Measurements from ENCODE around the gene TIGAR.

TIGAR gene

GRCh38 chr12:4289998-4290790 lies 30.8 kb upstream of the TIGAR start:
- Mint-ChIP-seq H3K27ac (peak overlapping the region; percentile 96), H3K36me3 (ENCODE audit: low read depth) (peaks cover 100% of the 10 kb centered on the region), H3K27me3 (ENCODE audit: low read depth, poor library complexity) (no peaks in the 10 kb centered on the region), H3K9me3 (no peaks in the 10 kb centered on the region), H3K4me1 (peaks cover 97% of the 10 kb centered on the region), H3K4me3 (peak overlapping the region; percentile 56)
- TF ChIP-seq, protein P1, sequence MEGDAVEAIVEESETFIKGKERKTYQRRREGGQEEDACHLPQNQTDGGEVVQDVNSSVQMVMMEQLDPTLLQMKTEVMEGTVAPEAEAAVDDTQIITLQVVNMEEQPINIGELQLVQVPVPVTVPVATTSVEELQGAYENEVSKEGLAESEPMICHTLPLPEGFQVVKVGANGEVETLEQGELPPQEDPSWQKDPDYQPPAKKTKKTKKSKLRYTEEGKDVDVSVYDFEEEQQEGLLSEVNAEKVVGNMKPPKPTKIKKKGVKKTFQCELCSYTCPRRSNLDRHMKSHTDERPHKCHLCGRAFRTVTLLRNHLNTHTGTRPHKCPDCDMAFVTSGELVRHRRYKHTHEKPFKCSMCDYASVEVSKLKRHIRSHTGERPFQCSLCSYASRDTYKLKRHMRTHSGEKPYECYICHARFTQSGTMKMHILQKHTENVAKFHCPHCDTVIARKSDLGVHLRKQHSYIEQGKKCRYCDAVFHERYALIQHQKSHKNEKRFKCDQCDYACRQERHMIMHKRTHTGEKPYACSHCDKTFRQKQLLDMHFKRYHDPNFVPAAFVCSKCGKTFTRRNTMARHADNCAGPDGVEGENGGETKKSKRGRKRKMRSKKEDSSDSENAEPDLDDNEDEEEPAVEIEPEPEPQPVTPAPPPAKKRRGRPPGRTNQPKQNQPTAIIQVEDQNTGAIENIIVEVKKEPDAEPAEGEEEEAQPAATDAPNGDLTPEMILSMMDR (IDR thresholded peaks at IDR 0.05) = no peak
- DNase-seq = no peak

DNA sequence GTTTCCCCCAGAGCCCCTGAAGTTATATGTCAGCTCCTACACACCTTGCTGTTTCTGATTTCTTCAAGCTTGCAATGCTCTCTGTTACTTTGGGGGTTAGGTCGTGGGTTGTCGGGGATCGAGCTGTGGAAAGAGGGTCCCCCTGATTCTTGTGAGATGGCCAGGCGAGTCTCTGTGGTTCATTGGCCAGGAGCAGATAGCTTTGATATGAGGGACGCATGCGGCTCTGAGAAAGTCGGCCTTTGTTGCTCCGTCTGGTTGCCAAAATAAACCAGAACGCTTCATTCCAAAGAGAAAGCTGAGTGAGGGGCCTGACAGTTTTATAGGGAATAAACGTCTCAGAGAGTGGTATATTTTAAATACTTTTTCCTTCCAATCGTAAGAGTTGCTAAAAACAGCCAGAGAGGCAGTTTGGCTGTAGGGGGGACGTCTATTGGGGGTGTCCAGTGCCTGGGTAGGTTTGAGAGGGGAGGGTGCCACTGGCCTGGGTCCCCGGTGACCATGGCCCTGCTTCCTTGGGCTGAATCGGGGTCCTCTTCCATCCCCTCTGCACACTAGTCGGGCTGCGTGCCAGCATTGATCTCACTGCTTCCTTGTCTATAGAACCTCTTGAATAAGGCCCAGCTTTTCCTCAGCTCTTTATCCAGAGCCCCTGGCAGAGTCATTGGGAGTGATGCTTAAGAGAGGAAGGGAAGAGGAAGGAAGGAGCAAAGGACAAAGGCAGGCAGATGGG lies 28.5 kb upstream of the TIGAR start:
- peaks cover 87% of the 10 kb centered on the region for H3K4me1 Mint-ChIP-seq
- H3K36me3 Mint-ChIP-seq (ENCODE audit: low read depth) = peaks cover 96% of the 10 kb centered on the region
- peak overlapping the region; percentile 98 for H3K27ac Mint-ChIP-seq
- H3K4me3 Mint-ChIP-seq = no peak overlapping the region
- no peaks in the 10 kb centered on the region for H3K9me3 Mint-ChIP-seq
- no peaks in the 10 kb centered on the region for H3K27me3 Mint-ChIP-seq (ENCODE audit: low read depth, poor library complexity)
- TF ChIP-seq, protein P1 (IDR thresholded peaks at IDR 0.05) = no peak
- no peak for DNase-seq

DNA sequence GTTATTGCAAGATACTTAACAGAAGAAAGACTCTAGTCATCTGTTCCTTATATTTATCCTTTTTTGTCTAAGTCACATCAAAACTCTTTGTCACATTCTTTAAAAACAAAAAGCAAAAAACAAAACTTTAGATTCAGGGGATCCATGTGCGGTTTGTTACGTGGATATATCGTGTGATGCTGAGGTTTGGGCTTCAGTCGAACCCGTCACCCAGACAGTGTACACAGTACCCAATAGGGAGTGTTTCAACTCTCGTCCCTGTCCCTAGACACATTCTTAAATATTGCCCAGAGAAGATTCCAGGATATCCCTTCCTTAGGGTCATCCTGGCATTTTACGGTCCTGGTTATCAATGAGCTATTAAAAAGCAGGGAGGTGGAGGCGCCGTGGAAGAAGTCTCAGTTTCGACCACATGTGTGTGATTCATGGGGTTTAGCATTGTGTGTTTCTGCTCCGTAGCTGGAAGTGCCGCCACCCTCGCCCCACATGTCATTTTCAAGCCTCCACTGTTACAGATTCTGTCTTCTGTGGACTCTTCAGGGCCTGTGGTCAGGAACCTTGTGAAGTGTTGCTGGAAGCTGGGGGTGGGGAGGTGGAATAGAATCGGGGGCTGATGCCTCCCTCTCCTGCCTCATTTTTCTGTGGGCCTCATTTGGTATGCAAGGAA lies 27.6 kb upstream of the TIGAR start:
- peak overlapping the region; percentile 98 for H3K27ac Mint-ChIP-seq
- peaks cover 96% of the 10 kb centered on the region for H3K36me3 Mint-ChIP-seq (ENCODE audit: low read depth)
- H3K4me1 Mint-ChIP-seq = peaks cover 84% of the 10 kb centered on the region
- DNase-seq = no peak
- TF ChIP-seq, protein P1 (IDR thresholded peaks at IDR 0.05) = no peak
- H3K27me3 Mint-ChIP-seq (ENCODE audit: low read depth, poor library complexity) = no peaks in the 10 kb centered on the region
- no peaks in the 10 kb centered on the region for H3K9me3 Mint-ChIP-seq
- H3K4me3 Mint-ChIP-seq = peak overlapping the region; percentile 32

DNA sequence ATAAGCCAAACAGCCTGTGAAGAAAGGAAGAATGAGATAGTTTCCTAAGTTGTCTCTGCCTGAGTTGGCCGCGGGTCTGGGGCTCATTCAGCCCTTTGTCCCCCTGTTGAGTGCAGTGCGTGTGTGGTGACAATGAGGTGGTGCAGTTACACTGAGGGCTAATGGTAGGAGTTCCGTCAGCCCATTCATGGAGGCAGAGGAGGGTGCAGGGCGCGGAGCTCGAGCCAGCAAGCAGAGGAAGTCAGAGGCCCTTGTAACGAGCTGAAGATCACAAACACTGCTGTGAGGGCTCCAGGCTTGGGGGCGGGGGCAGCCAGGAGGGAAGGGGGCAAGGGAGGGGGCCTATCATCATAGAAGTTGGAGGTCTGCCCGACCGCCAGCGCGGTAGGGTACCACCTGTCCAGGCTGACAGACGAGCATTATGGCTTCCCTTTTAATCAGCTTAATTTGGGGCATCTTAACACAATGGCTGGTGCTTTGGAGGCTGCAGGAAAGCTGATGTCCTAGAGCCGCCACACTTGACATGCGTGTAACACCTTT lies 27.0 kb upstream of the TIGAR start:
- TF ChIP-seq, protein P1 (IDR thresholded peaks at IDR 0.05) = no peak
- Mint-ChIP-seq H3K4me1 (peaks cover 78% of the 10 kb centered on the region), H3K4me3 (no peak overlapping the region), H3K9me3 (no peaks in the 10 kb centered on the region), H3K36me3 (ENCODE audit: low read depth) (peaks cover 95% of the 10 kb centered on the region), H3K27ac (peak overlapping the region; percentile 98), H3K27me3 (ENCODE audit: low read depth, poor library complexity) (no peaks in the 10 kb centered on the region)
- no peak for DNase-seq

DNA sequence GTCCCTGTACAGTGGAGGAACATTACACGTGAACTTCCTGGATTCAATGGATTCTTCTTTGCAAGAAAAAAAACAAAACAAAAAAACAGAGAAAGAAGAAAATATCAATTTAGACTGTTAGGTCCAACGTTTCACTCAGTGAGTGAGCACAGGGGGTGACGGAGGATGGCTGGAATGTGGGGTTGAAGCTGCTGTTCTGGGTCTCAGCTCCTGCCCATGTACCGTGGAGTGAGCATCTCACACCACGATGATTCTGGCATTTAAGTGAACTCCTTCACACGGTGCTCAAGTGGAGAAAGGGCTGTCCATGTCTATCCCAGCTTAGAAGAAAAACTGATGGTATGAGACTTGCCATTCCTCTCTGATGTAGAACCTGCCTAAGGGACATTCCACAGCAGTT lies 24.3 kb upstream of the TIGAR start:
- Mint-ChIP-seq H3K9me3 (no peaks in the 10 kb centered on the region), H3K4me3 (no peak overlapping the region), H3K4me1 (peaks cover 72% of the 10 kb centered on the region), H3K27ac (peak overlapping the region; percentile 82), H3K27me3 (ENCODE audit: low read depth, poor library complexity) (no peaks in the 10 kb centered on the region), H3K36me3 (ENCODE audit: low read depth) (peaks cover 94% of the 10 kb centered on the region)
- TF ChIP-seq, protein P1 (IDR thresholded peaks at IDR 0.05) = no peak
- no peak for DNase-seq

Measured in nephron progenitor cell (in vitro differentiated cells).